Dermis microvascular lymphatic vessel endothelial cell (primary cell): ENCODE results near the gene PDCD10. TPM values are rescaled to one million over a fixed set of nuclear protein-coding genes. Genes with fewer than 3 reads are reported as not detected.
A peak's percentile ranks its signal among the peaks of the same experiment; 100 is the strongest.

ENCODE experiments used
- DNase-seq, 2 donors: peaks; one replicate each; pipeline versions ENCODE4 v3.0.0 to v3.0.0-alpha.2; 2010; ENCODE audit warnings: low read depth in 2 of 2
- total RNA-seq: library from RNA; depleted of rRNA; stranded (reverse); fragments of >200 nt; gene quantifications from 2 replicates; pipeline ENCODE4 v1.2.1, GENCODE V29; 2014

PDCD10 gene
- total RNA-seq, 1 donor from 2014 or later: 47.5 TPM

- peak; percentile 55 to 67 for DNase-seq
These were observed 50.2 kb downstream of the PDCD10 start for GRCh38 chr3:167684388-167684993.

GRCh38 chr3:167679526-167679925 lies 55.2 kb downstream of the PDCD10 start:
- no peak for DNase-seq

GRCh38 chr3:167675848-167676247 lies 58.8 kb downstream of the PDCD10 start:
- DNase-seq: no peak

GRCh38 chr3:167673221-167673620 lies 61.5 kb downstream of the PDCD10 start:
- DNase-seq: no peak

GRCh38 chr3:167671878-167672427 lies 62.7 kb downstream of the PDCD10 start:
- peak in 1 of 2 donors; percentile 10 for DNase-seq

GRCh38 chr3:167669699-167670098 lies 65.0 kb downstream of the PDCD10 start:
- DNase-seq: no peak

GRCh38 chr3:167668651-167669050 lies 66.0 kb downstream of the PDCD10 start:
- no peak for DNase-seq

- no peak for DNase-seq
These were observed 68.1 kb downstream of the PDCD10 start for GRCh38 chr3:167666563-167666962.

GRCh38 chr3:167662919-167663400 lies 71.7 kb downstream of the PDCD10 start:
- DNase-seq: no peak

- no peak for DNase-seq
These were observed 76.9 kb downstream of the PDCD10 start for GRCh38 chr3:167657684-167658225.

GRCh38 chr3:167656821-167657220 lies 77.9 kb downstream of the PDCD10 start:
- DNase-seq: no peak

- DNase-seq: peak; percentile 28 to 55
These were observed 80.9 kb downstream of the PDCD10 start, which contains the start of gene WDR49 for GRCh38 chr3:167653760-167654159. WDR49 (minus strand) TSS chr3:167653942; CDS start chr3:167653425, 517 bp downstream.

GRCh38 chr3:167653155-167653554 lies 81.5 kb downstream of the PDCD10 start:
- DNase-seq: no peak

GRCh38 chr3:167651826-167652225 lies 82.9 kb downstream of the PDCD10 start:
- no peak for DNase-seq

- no peak for DNase-seq
These were observed 84.2 kb downstream of the PDCD10 start for GRCh38 chr3:167650459-167650858.

- no peak for DNase-seq
These were observed 84.9 kb downstream of the PDCD10 start for GRCh38 chr3:167649746-167650145.

- no peak for DNase-seq
These were observed 90.1 kb downstream of the PDCD10 start for GRCh38 chr3:167644611-167645010.

Other genes starting within 250 kb of the PDCD10 start
- 0.13 TPM in 2 replicates for gene WDR49, start 81.0 kb downstream of the PDCD10 start, total RNA-seq
- 0.76 and 1.4 TPM in 2 replicates for gene SERPINI1, start 829 bp upstream of the PDCD10 start, total RNA-seq